Measurements from ENCODE around the gene SNX14.

The SNX14 gene

DNA sequence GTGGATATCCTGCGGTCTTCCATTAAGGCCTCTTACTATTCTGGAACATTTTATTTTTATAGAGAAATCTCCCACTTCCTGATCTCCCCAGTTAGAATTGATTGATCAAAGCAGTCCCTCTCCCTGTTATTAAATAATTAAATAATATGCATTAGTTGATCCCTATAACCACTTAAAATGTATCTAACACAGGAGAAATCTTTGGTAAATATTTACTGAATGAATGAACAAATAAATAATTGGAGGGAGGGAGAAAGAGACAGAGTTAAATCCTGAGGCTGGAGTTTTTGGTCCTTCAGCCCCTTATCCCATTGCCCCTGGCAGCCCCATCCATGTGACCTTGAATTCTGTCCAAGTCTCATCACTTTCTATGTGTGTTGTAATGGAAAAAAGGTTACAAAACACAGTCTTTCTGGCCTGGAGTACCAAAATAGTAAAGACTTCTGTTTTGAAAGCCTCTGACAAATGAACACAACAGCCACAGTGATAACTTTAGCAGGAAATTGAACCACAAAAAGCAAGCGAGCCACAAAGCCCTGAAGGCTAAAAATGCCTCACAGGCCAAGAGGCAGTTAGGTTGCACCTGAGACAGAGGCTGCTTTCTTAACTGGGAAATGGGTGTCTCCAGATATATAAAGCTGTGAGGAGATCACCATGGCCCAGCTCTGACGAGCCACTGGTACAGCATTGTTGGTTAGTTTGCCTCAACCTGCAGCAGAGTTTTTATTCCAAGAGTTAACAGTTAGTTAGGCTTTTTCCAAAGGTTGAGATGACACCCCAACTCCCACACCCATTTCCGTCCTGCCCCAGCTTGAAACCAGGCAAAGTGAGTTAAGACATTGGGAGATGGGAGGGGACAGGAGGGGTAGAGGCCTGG lies 132.5 kb downstream of the SNX14 start:
- DNase-seq, result no peak

DNA sequence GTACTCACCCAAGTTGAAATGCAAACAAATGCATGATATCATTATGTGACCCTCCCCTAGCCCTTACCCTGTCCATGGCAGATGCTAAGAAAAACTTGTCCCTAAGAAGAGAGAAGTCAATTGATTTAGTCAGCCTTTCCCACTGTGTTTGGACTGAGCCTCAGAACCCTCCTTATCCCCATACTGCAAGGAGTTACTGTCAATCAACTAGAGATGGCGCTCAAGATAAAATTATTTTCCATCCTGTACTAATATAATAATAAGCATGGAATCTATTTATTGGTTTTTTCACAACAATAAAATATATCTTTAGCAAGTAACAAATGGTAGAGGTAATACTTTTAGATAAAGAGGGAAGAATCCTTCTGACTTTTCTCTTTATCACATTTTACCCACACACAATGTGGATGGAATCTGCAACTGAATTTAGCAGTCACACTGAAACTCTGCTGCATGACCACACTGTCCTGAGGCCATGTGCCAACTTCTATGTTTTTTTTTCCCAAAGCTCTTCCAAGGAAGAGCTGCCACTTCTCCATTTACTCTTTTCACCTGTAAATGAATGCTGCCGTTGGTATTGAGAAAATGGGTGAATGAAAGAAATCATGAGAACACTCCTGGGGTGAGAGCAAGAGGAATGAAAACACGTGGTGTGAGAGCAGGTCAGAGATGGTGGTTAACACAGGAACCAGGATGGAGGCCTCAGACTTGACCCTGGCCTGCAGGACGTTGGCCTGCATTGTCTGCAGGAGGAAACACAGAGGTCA lies 133.3 kb downstream of the SNX14 start:
- no peak for DNase-seq

DNA sequence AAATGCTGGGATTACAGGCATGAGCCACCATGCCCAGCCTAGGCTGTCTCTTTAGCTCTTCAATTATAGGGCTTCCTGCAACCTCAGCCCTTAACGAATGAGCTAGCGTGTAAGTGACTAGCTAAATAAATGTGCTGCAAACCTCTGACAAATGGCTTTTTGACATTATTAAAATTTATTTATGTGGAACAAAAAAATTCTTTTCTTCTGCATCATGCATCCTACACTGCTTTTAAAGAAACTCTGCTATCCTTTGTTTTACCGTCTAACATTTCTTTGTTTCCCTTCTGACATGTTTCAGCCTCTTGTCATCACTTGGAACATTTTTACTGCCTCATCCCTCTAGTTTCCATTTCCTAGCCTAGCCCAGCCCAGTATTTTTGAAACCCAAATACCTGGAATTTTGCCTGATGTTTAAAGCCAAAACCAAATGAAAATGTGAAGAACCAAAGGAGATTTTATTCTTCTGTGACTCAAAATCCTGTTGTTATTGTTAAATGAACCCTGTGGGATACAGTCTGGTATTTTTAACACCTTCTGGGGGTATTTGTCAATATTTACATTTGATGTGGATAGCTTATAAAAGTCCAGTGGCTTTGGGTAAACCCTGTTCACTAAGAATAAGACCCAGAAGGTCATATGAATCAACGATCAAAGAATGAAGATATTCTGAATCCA lies 134.3 kb downstream of the SNX14 start:
- DNase-seq, result no peak

DNA sequence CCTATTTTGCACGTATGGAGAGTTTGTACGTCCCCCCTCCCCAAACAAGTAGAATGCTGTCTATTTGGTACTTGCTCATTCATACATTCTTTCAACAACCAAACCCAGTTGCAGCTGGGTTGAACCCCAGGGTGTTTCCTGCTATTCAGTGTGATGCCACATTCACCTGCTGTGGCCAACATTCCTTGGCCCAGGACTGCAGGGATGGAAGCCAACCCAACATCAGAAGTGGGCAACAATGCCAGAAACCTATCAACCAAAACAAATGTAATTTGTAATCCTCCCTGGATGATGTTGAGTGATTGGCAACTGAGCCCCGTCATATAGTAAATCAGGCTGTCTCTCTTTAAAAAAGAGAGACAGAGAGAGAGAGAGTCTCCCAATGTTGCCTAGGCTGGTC lies 134.9 kb downstream of the SNX14 start:
- DNase-seq, result no peak

DNA sequence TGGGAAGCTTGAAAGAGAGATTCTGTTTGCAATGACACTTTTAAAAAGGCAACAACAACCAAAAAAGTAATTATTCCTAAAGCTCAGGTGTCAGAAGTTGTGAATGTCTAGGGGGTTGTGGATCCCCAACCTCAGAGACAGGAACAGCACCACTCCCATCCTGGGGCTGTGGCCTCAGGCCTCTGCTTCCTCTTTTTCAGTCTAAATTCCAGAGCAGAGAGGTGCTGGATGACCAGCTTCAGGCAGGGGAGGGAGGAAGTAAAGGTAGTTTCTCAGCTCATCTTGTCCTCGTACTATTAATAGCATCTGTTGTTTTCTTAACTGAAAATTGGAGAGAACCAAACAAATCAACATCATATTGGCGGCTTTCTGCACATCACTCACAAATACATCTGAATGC lies 135.5 kb downstream of the SNX14 start:
- DNase-seq, result no peak

DNA sequence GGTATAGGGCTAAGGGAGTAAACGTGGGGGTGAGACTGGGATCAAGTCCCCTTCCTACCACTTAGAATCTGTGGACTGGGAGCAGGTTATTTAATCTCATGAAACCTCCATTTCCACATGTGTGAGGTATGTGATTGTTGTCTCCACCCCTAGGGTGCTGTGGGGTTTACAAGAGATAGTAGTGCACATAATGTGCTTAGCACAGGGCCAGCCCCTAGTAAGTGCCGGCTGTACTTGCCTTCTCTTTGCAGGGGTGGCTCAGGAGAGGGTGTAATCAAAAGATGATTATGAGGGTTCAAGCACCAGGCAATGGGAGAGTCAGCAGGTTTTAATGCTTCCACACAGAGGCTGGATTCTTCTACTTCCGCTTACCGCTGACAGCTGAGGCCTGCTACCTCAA lies 136.9 kb downstream of the SNX14 start:
- DNase-seq, result no peak
